Measurements from ENCODE around the gene RAD9A.

The RAD9A gene

GRCh38 chr11:67391304-67392182, at the start of gene RAD9A:
Gene RAD9A (plus strand): TSS chr11:67391986. CDS start chr11:67392045, 59 bp downstream.
- TF ChIP-seq CTCF (conservative IDR thresholded peaks at IDR 0.05; ENCODE audit: low read length), result no peak
- peak; percentile 90 for DNase-seq (ENCODE audit: low read depth)
- H3K4me3 ChIP-seq (ENCODE audit: low read length), result peak within 1 kb of the TSS; percentile 65

GRCh38 chr11:67344264-67344663, 47.5 kb upstream of the RAD9A start:
- no peak for DNase-seq (ENCODE audit: low read depth)
- TF ChIP-seq CTCF (conservative IDR thresholded peaks at IDR 0.05; ENCODE audit: low read length), result no peak

GRCh38 chr11:67345247-67345919, 46.4 kb upstream of the RAD9A start:
- DNase-seq (ENCODE audit: low read depth), result no peak
- no peak overlapping the region for H3K4me3 ChIP-seq (ENCODE audit: low read length)
- no peak for TF ChIP-seq CTCF (conservative IDR thresholded peaks at IDR 0.05; ENCODE audit: low read length)

More at GRCh38 chr11:67344264-67344663, 47.5 kb upstream of the RAD9A start:
- no peak overlapping the region for H3K4me3 ChIP-seq (ENCODE audit: low read length)

GRCh38 chr11:67345920-67346819, 45.6 kb upstream of the RAD9A start:
- TF ChIP-seq CTCF (conservative IDR thresholded peaks at IDR 0.05; ENCODE audit: low read length), result peak; percentile 84
- H3K4me3 ChIP-seq (ENCODE audit: low read length), result no peak overlapping the region
- DNase-seq (ENCODE audit: low read depth), result peak; percentile 83

GRCh38 chr11:67347964-67348749, 43.6 kb upstream of the RAD9A start:
- H3K4me3 ChIP-seq (ENCODE audit: low read length), result no peak overlapping the region
- no peak for TF ChIP-seq CTCF (conservative IDR thresholded peaks at IDR 0.05; ENCODE audit: low read length)
- DNase-seq (ENCODE audit: low read depth), result peak; percentile 76

GRCh38 chr11:67349036-67349435, 42.8 kb upstream of the RAD9A start:
- TF ChIP-seq CTCF (conservative IDR thresholded peaks at IDR 0.05; ENCODE audit: low read length), result no peak
- no peak overlapping the region for H3K4me3 ChIP-seq (ENCODE audit: low read length)
- no peak for DNase-seq (ENCODE audit: low read depth)

Measured in AG10803 (cell line).